Neural progenitor cell (in vitro differentiated cells): Measurements from ENCODE around the gene PNMT. TPM values are rescaled to one million over a fixed set of nuclear protein-coding genes. Genes with fewer than 3 reads are reported as not detected.

Experiments used
- DNase-seq: peaks from one replicate; pipeline ENCODE4 v3.0.0-alpha.2; 2016; ENCODE audit warnings: low spot score
- H2AFZ ChIP-seq: fragments of 200-600 bp; sonication (generic); replicated peaks from 2 replicates; pipeline ENCODE4 v1.6.1; 2016; ENCODE audit warnings: antibody characterized with exemption
- H3F3A ChIP-seq: fragments of 200-600 bp; sonication (generic); 2 replicates; pipeline ENCODE4 v1.6.1; 2016; ENCODE audit warnings: antibody characterized with exemption, low read depth
- H3K27ac ChIP-seq: fragments of 200-600 bp; sonication (generic); 2 replicates; pipeline ENCODE4 v1.5.1; 2016; ENCODE audit warnings: mild to moderate bottlenecking
- H3K27me3 ChIP-seq: fragments of 200-600 bp; sonication (generic); 2 replicates; pipeline ENCODE4 v1.6.1; 2016; ENCODE audit warnings: mild to moderate bottlenecking, moderate library complexity
- H3K36me3 ChIP-seq: fragments of 200-600 bp; sonication (generic); 2 replicates; pipeline ENCODE4 v1.5.1; 2016
- H3K4me1 ChIP-seq: fragments of 200-600 bp; sonication (generic); 2 replicates; pipeline ENCODE4 v1.6.1; 2016; ENCODE audit warnings: mixed run types
- H3K4me2 ChIP-seq: fragments of 200-600 bp; sonication (generic); 2 replicates; pipeline ENCODE4 v1.6.1; 2016
- H3K4me3 ChIP-seq: fragments of 200-600 bp; sonication (generic); 2 replicates; pipeline ENCODE4 v1.5.1; 2016
- H3K79me2 ChIP-seq: fragments of 200-600 bp; sonication (generic); 2 replicates; pipeline ENCODE4 v1.6.1; 2016; ENCODE audit warnings: low read depth
- H3K9ac ChIP-seq: fragments of 200-600 bp; sonication (generic); 2 replicates; pipeline ENCODE4 v1.6.1; 2016
- H3K9me3 ChIP-seq: fragments of 200-600 bp; sonication (generic); 2 replicates; pipeline ENCODE4 v1.5.1; 2016; ENCODE audit warnings: low read depth
- H4K20me1 ChIP-seq: fragments of 200-600 bp; sonication (generic); 2 replicates; pipeline ENCODE4 v1.6.1; 2016; ENCODE audit warnings: low read depth
- H3K27ac Mint-ChIP-seq: 3 replicates; pipeline ENCODE4 v1.8.0; 2021; ENCODE audit warnings: mixed read lengths
- H3K27me3 Mint-ChIP-seq: 2 replicates; pipeline ENCODE4 v1.8.0; 2022; ENCODE audit warnings: low read depth, mild to moderate bottlenecking, inconsistent platforms, moderate library complexity, mixed read lengths; ENCODE audit not compliant: insufficient read depth
- H3K36me3 Mint-ChIP-seq: 3 replicates; pipeline ENCODE4 v1.8.0; 2021; ENCODE audit warnings: mixed read lengths
- H3K4me1 Mint-ChIP-seq: 3 replicates; pipeline ENCODE4 v1.8.0; 2021; ENCODE audit warnings: mixed read lengths
- H3K4me3 Mint-ChIP-seq: 3 replicates; pipeline ENCODE4 v1.8.0; 2021; ENCODE audit warnings: mild to moderate bottlenecking, moderate library complexity, mixed read lengths
- H3K9me3 Mint-ChIP-seq: 3 replicates; pipeline ENCODE4 v1.8.0; 2020; ENCODE audit warnings: mixed read lengths
- EZH2 ChIP-seq: fragments of 200-600 bp; sonication (generic); IDR thresholded peaks from 2 replicates; pipeline ENCODE4 v1.6.1; 2017; ENCODE audit warnings: antibody characterized with exemption, mild to moderate bottlenecking, moderate library complexity
- EZH2phosphoT487 ChIP-seq: fragments of 200-600 bp; sonication (generic); IDR thresholded peaks from 2 replicates; pipeline ENCODE4 v1.6.1; 2017; ENCODE audit warnings: antibody characterized with exemption
- total RNA-seq: library from RNA; depleted of rRNA; stranded (reverse); fragments of >200 nt; gene quantifications from 2 replicates; pipeline ENCODE4 v1.2.3, GENCODE V29; 2015; ENCODE audit warnings: low replicate concordance
- TF ChIP-seq, protein P1 (sequence below): fragments of 200-600 bp; sonication (generic); IDR thresholded peaks from 2 replicates; pipeline ENCODE4 v1.5.1; 2017; ENCODE audit warnings: antibody characterized with exemption, mild to moderate bottlenecking

Gene PNMT
- total RNA-seq, 1 donor from 2014 or later: not detected

- H3K4me3 Mint-ChIP-seq: peak overlapping the region; percentile 96
- H3K9me3 Mint-ChIP-seq: no peaks in the 10 kb centered on the region
- Histone ChIP-seq H4K20me1 (no peaks in the 10 kb centered on the region), H3K27ac (no peak overlapping the region), H2AFZ (no peak overlapping the region), H3K4me1 (peaks cover 17% of the 10 kb centered on the region), H3K9me3 (no peaks in the 10 kb centered on the region), H3K36me3 (no peaks in the 10 kb centered on the region), H3F3A (peaks cover 48% of the 10 kb centered on the region), H3K4me2 (peak overlapping the region; percentile 78), H3K4me3 (peak overlapping the region; percentile 68), H3K79me2 (no peaks in the 10 kb centered on the region), H3K27me3 (no peaks in the 10 kb centered on the region), H3K9ac (no peak overlapping the region)
- peaks cover 2% of the 10 kb centered on the region for H3K36me3 Mint-ChIP-seq
- DNase-seq: peak; percentile 32
- H3K27me3 Mint-ChIP-seq: peaks cover 6% of the 10 kb centered on the region
- no peak for TF ChIP-seq EZH2phosphoT487
- TF ChIP-seq, protein P1, sequence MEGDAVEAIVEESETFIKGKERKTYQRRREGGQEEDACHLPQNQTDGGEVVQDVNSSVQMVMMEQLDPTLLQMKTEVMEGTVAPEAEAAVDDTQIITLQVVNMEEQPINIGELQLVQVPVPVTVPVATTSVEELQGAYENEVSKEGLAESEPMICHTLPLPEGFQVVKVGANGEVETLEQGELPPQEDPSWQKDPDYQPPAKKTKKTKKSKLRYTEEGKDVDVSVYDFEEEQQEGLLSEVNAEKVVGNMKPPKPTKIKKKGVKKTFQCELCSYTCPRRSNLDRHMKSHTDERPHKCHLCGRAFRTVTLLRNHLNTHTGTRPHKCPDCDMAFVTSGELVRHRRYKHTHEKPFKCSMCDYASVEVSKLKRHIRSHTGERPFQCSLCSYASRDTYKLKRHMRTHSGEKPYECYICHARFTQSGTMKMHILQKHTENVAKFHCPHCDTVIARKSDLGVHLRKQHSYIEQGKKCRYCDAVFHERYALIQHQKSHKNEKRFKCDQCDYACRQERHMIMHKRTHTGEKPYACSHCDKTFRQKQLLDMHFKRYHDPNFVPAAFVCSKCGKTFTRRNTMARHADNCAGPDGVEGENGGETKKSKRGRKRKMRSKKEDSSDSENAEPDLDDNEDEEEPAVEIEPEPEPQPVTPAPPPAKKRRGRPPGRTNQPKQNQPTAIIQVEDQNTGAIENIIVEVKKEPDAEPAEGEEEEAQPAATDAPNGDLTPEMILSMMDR: peak; percentile 5
- H3K27ac Mint-ChIP-seq: no peak overlapping the region
- H3K4me1 Mint-ChIP-seq: peaks cover 23% of the 10 kb centered on the region
Observed at GRCh38 chr17:39688945-39689344, 20.7 kb downstream of the PNMT start.

- TF ChIP-seq EZH2phosphoT487: no peak
- TF ChIP-seq, protein P1: no peak
- no peak for TF ChIP-seq EZH2
- H3K4me1 ChIP-seq: peaks cover 34% of the 10 kb centered on the region
- H3K27ac ChIP-seq: peak overlapping the region; percentile 77
- DNase-seq: no peak
- no peaks in the 10 kb centered on the region for H3K27me3 ChIP-seq
- H3K9ac ChIP-seq: no peak overlapping the region
- H3K4me1 Mint-ChIP-seq: peaks cover 38% of the 10 kb centered on the region
- H2AFZ ChIP-seq: no peak overlapping the region
- no peaks in the 10 kb centered on the region for H3K9me3 ChIP-seq
- peaks cover 9% of the 10 kb centered on the region for H3K79me2 ChIP-seq
- H3K4me2 ChIP-seq: peak overlapping the region; percentile 80
- no peaks in the 10 kb centered on the region for H3K9me3 Mint-ChIP-seq
- H4K20me1 ChIP-seq: no peaks in the 10 kb centered on the region
- H3K36me3 ChIP-seq: no peaks in the 10 kb centered on the region
- H3K27ac Mint-ChIP-seq: peak overlapping the region; percentile 74
- H3F3A ChIP-seq: peaks cover 52% of the 10 kb centered on the region
- no peak overlapping the region for H3K4me3 ChIP-seq
- peaks cover under 1% of the 10 kb centered on the region for H3K36me3 Mint-ChIP-seq
- peaks cover 2% of the 10 kb centered on the region for H3K27me3 Mint-ChIP-seq
- H3K4me3 Mint-ChIP-seq: peak overlapping the region; percentile 16
Observed at GRCh38 chr17:39694593-39694992, 26.3 kb downstream of the PNMT start.

DNA sequence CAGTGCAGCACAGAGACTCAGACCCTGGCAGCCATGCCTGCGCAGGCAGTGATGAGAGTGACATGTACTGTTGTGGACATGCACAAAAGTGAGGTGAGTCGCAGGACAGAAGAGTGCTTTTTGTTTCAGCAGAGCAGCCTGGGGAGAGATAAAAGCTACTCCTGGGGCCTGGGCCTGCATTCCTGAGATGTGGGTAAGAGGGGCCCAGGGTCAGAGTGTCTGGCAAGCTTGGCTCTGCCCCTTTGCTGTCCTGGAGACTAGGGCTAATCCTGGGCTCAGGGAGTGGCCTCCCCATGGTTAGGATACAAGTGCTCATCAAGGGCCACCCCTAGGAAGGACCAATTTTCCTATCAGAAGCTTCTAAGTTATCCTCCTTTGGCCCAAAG, 26.8 kb downstream of the PNMT start:
- peaks cover 2% of the 10 kb centered on the region for H3K36me3 Mint-ChIP-seq
- Histone ChIP-seq H3K27ac (peak overlapping the region; percentile 77), H3K9me3 (no peaks in the 10 kb centered on the region), H3K79me2 (peaks cover 14% of the 10 kb centered on the region), H3K9ac (no peak overlapping the region), H3K27me3 (no peaks in the 10 kb centered on the region), H3F3A (peaks cover 49% of the 10 kb centered on the region), H3K4me2 (peak overlapping the region; percentile 80), H2AFZ (no peak overlapping the region), H3K4me3 (no peak overlapping the region), H3K36me3 (no peaks in the 10 kb centered on the region), H3K4me1 (peaks cover 34% of the 10 kb centered on the region), H4K20me1 (no peaks in the 10 kb centered on the region)
- peak overlapping the region; percentile 74 for H3K27ac Mint-ChIP-seq
- TF ChIP-seq EZH2 (no peak), EZH2phosphoT487 (no peak)
- TF ChIP-seq, protein P1: no peak
- no peaks in the 10 kb centered on the region for H3K9me3 Mint-ChIP-seq
- H3K4me3 Mint-ChIP-seq: no peak overlapping the region
- peaks cover 40% of the 10 kb centered on the region for H3K4me1 Mint-ChIP-seq
- H3K27me3 Mint-ChIP-seq: peaks cover 5% of the 10 kb centered on the region
- DNase-seq: peak; percentile 47
